ENCODE results near the gene INVS.

Gene INVS

GRCh38 chr9:100170085-100170484, 71.0 kb downstream of the INVS start:
- Histone ChIP-seq H3K4me3 (ENCODE audit: low read depth in 1 of 5, low read length in 5 of 5) (no peak overlapping the region), H3K27ac (ENCODE audit: low read depth, low read length) (no peak overlapping the region), H3K27me3 (ENCODE audit: control insufficient read depth in 5 of 5, insufficient read depth in 4 of 5, low read length in 5 of 5) (no peaks in the 10 kb centered on the region), H3K9ac (ENCODE audit: low read length in 5 of 5) (no peak overlapping the region), H3K36me3 (ENCODE audit: control insufficient read depth in 5 of 5, insufficient read depth in 5 of 5, low read length in 5 of 5) (peaks cover 0 to 4% (median 2%) of the 10 kb centered on the region in 5 donors), H3K9me3 (ENCODE audit: control insufficient read depth in 5 of 5, low read length in 5 of 5) (peaks cover 0 to 3% (median 0%) of the 10 kb centered on the region in 5 donors), H3K4me1 (ENCODE audit: control insufficient read depth in 5 of 5, insufficient read depth in 5 of 5, low read length in 5 of 5) (no peaks in the 10 kb centered on the region)

GRCh38 chr9:100170556-100170955, 71.5 kb downstream of the INVS start:
- Histone ChIP-seq H3K36me3 (ENCODE audit: control insufficient read depth in 5 of 5, insufficient read depth in 5 of 5, low read length in 5 of 5) (peaks cover 0 to 4% (median 2%) of the 10 kb centered on the region in 5 donors), H3K9me3 (ENCODE audit: control insufficient read depth in 5 of 5, low read length in 5 of 5) (peaks cover 0 to 3% (median 0%) of the 10 kb centered on the region in 5 donors), H3K9ac (ENCODE audit: low read length in 5 of 5) (no peak overlapping the region), H3K4me1 (ENCODE audit: control insufficient read depth in 5 of 5, insufficient read depth in 5 of 5, low read length in 5 of 5) (no peaks in the 10 kb centered on the region), H3K4me3 (ENCODE audit: low read depth in 1 of 5, low read length in 5 of 5) (no peak overlapping the region), H3K27me3 (ENCODE audit: control insufficient read depth in 5 of 5, insufficient read depth in 4 of 5, low read length in 5 of 5) (no peaks in the 10 kb centered on the region), H3K27ac (ENCODE audit: low read depth, low read length) (no peak overlapping the region)

- H3K36me3 ChIP-seq (ENCODE audit: control insufficient read depth in 5 of 5, insufficient read depth in 5 of 5, low read length in 5 of 5): no peaks in the 10 kb centered on the region
- H3K4me1 ChIP-seq (ENCODE audit: control insufficient read depth in 5 of 5, insufficient read depth in 5 of 5, low read length in 5 of 5): no peaks in the 10 kb centered on the region
- H3K27me3 ChIP-seq (ENCODE audit: control insufficient read depth in 5 of 5, insufficient read depth in 4 of 5, low read length in 5 of 5): no peaks in the 10 kb centered on the region
- no peak overlapping the region for H3K27ac ChIP-seq (ENCODE audit: low read depth, low read length)
- no peak overlapping the region for H3K4me3 ChIP-seq (ENCODE audit: low read depth in 1 of 5, low read length in 5 of 5)
- peaks cover 10 to 23% (median 17%) of the 10 kb centered on the region in 5 donors for H3K9me3 ChIP-seq (ENCODE audit: control insufficient read depth in 5 of 5, low read length in 5 of 5)
- H3K9ac ChIP-seq (ENCODE audit: low read length in 5 of 5): no peak overlapping the region
Observed at GRCh38 chr9:100186356-100186755, 87.3 kb downstream of the INVS start.

- Histone ChIP-seq H3K9me3 (ENCODE audit: control insufficient read depth in 5 of 5, low read length in 5 of 5) (peaks cover 18 to 30% (median 26%) of the 10 kb centered on the region in 5 donors), H3K27me3 (ENCODE audit: control insufficient read depth in 5 of 5, insufficient read depth in 4 of 5, low read length in 5 of 5) (no peaks in the 10 kb centered on the region), H3K27ac (ENCODE audit: low read depth, low read length) (no peak overlapping the region), H3K4me1 (ENCODE audit: control insufficient read depth in 5 of 5, insufficient read depth in 5 of 5, low read length in 5 of 5) (no peaks in the 10 kb centered on the region), H3K36me3 (ENCODE audit: control insufficient read depth in 5 of 5, insufficient read depth in 5 of 5, low read length in 5 of 5) (peaks cover 0 to 4% (median 2%) of the 10 kb centered on the region in 5 donors), H3K9ac (ENCODE audit: low read length in 5 of 5) (no peak overlapping the region), H3K4me3 (ENCODE audit: low read depth in 1 of 5, low read length in 5 of 5) (no peak overlapping the region)
Observed at GRCh38 chr9:100190339-100190738, 91.3 kb downstream of the INVS start.

GRCh38 chr9:100191264-100191663, 92.2 kb downstream of the INVS start:
- peaks cover 18 to 30% (median 26%) of the 10 kb centered on the region in 5 donors for H3K9me3 ChIP-seq (ENCODE audit: control insufficient read depth in 5 of 5, low read length in 5 of 5)
- no peaks in the 10 kb centered on the region for H3K27me3 ChIP-seq (ENCODE audit: control insufficient read depth in 5 of 5, insufficient read depth in 4 of 5, low read length in 5 of 5)
- H3K4me3 ChIP-seq (ENCODE audit: low read depth in 1 of 5, low read length in 5 of 5): no peak overlapping the region
- H3K36me3 ChIP-seq (ENCODE audit: control insufficient read depth in 5 of 5, insufficient read depth in 5 of 5, low read length in 5 of 5): peaks cover 0 to 4% (median 3%) of the 10 kb centered on the region in 5 donors
- H3K27ac ChIP-seq (ENCODE audit: low read depth, low read length): no peak overlapping the region
- no peaks in the 10 kb centered on the region for H3K4me1 ChIP-seq (ENCODE audit: control insufficient read depth in 5 of 5, insufficient read depth in 5 of 5, low read length in 5 of 5)
- no peak overlapping the region for H3K9ac ChIP-seq (ENCODE audit: low read length in 5 of 5)

- no peaks in the 10 kb centered on the region for H3K27me3 ChIP-seq (ENCODE audit: control insufficient read depth in 5 of 5, insufficient read depth in 4 of 5, low read length in 5 of 5)
- H3K4me1 ChIP-seq (ENCODE audit: control insufficient read depth in 5 of 5, insufficient read depth in 5 of 5, low read length in 5 of 5): no peaks in the 10 kb centered on the region
- H3K27ac ChIP-seq (ENCODE audit: low read depth, low read length): no peak overlapping the region
- H3K4me3 ChIP-seq (ENCODE audit: low read depth in 1 of 5, low read length in 5 of 5): no peak overlapping the region
- no peak overlapping the region for H3K9ac ChIP-seq (ENCODE audit: low read length in 5 of 5)
- H3K36me3 ChIP-seq (ENCODE audit: control insufficient read depth in 5 of 5, insufficient read depth in 5 of 5, low read length in 5 of 5): peaks cover 2 to 7% (median 3%) of the 10 kb centered on the region in 5 donors
- peaks cover 18 to 27% (median 21%) of the 10 kb centered on the region in 5 donors for H3K9me3 ChIP-seq (ENCODE audit: control insufficient read depth in 5 of 5, low read length in 5 of 5)
Observed at GRCh38 chr9:100193078-100193477, 94.0 kb downstream of the INVS start.

GRCh38 chr9:100196215-100196614, 97.2 kb downstream of the INVS start:
- H3K27me3 ChIP-seq (ENCODE audit: control insufficient read depth in 5 of 5, insufficient read depth in 4 of 5, low read length in 5 of 5): no peaks in the 10 kb centered on the region
- H3K4me1 ChIP-seq (ENCODE audit: control insufficient read depth in 5 of 5, insufficient read depth in 5 of 5, low read length in 5 of 5): no peaks in the 10 kb centered on the region
- H3K4me3 ChIP-seq (ENCODE audit: low read depth in 1 of 5, low read length in 5 of 5): no peak overlapping the region
- no peak overlapping the region for H3K9ac ChIP-seq (ENCODE audit: low read length in 5 of 5)
- peaks cover 2 to 7% (median 3%) of the 10 kb centered on the region in 5 donors for H3K36me3 ChIP-seq (ENCODE audit: control insufficient read depth in 5 of 5, insufficient read depth in 5 of 5, low read length in 5 of 5)
- peaks cover 3 to 10% (median 8%) of the 10 kb centered on the region in 5 donors for H3K9me3 ChIP-seq (ENCODE audit: control insufficient read depth in 5 of 5, low read length in 5 of 5)
- no peak overlapping the region for H3K27ac ChIP-seq (ENCODE audit: low read depth, low read length)

GRCh38 chr9:100196828-100197227, 97.8 kb downstream of the INVS start:
- H3K9me3 ChIP-seq (ENCODE audit: control insufficient read depth in 5 of 5, low read length in 5 of 5): peaks cover 0 to 7% (median 4%) of the 10 kb centered on the region in 5 donors
- H3K36me3 ChIP-seq (ENCODE audit: control insufficient read depth in 5 of 5, insufficient read depth in 5 of 5, low read length in 5 of 5): peaks cover 2 to 7% (median 3%) of the 10 kb centered on the region in 5 donors
- H3K27ac ChIP-seq (ENCODE audit: low read depth, low read length): no peak overlapping the region
- H3K4me3 ChIP-seq (ENCODE audit: low read depth in 1 of 5, low read length in 5 of 5): no peak overlapping the region
- no peak overlapping the region for H3K9ac ChIP-seq (ENCODE audit: low read length in 5 of 5)
- no peaks in the 10 kb centered on the region for H3K4me1 ChIP-seq (ENCODE audit: control insufficient read depth in 5 of 5, insufficient read depth in 5 of 5, low read length in 5 of 5)
- no peaks in the 10 kb centered on the region for H3K27me3 ChIP-seq (ENCODE audit: control insufficient read depth in 5 of 5, insufficient read depth in 4 of 5, low read length in 5 of 5)

GRCh38 chr9:100197553-100197952, 98.5 kb downstream of the INVS start:
- Histone ChIP-seq H3K27me3 (ENCODE audit: control insufficient read depth in 5 of 5, insufficient read depth in 4 of 5, low read length in 5 of 5) (no peaks in the 10 kb centered on the region), H3K9me3 (ENCODE audit: control insufficient read depth in 5 of 5, low read length in 5 of 5) (peaks cover 0 to under 1% (median 0%) of the 10 kb centered on the region in 5 donors), H3K4me3 (ENCODE audit: low read depth in 1 of 5, low read length in 5 of 5) (no peak overlapping the region), H3K27ac (ENCODE audit: low read depth, low read length) (no peak overlapping the region), H3K9ac (ENCODE audit: low read length in 5 of 5) (no peak overlapping the region), H3K36me3 (ENCODE audit: control insufficient read depth in 5 of 5, insufficient read depth in 5 of 5, low read length in 5 of 5) (peaks cover 2 to 7% (median 3%) of the 10 kb centered on the region in 5 donors), H3K4me1 (ENCODE audit: control insufficient read depth in 5 of 5, insufficient read depth in 5 of 5, low read length in 5 of 5) (no peaks in the 10 kb centered on the region)

- H3K4me1 ChIP-seq (ENCODE audit: control insufficient read depth in 5 of 5, insufficient read depth in 5 of 5, low read length in 5 of 5): no peaks in the 10 kb centered on the region
- no peak overlapping the region for H3K9ac ChIP-seq (ENCODE audit: low read length in 5 of 5)
- H3K36me3 ChIP-seq (ENCODE audit: control insufficient read depth in 5 of 5, insufficient read depth in 5 of 5, low read length in 5 of 5): peaks cover 0 to 3% (median 0%) of the 10 kb centered on the region in 5 donors
- H3K27me3 ChIP-seq (ENCODE audit: control insufficient read depth in 5 of 5, insufficient read depth in 4 of 5, low read length in 5 of 5): no peaks in the 10 kb centered on the region
- no peaks in the 10 kb centered on the region for H3K9me3 ChIP-seq (ENCODE audit: control insufficient read depth in 5 of 5, low read length in 5 of 5)
- H3K4me3 ChIP-seq (ENCODE audit: low read depth in 1 of 5, low read length in 5 of 5): no peak overlapping the region
- H3K27ac ChIP-seq (ENCODE audit: low read depth, low read length): no peak overlapping the region
Observed at GRCh38 chr9:100202806-100203205, 103.8 kb downstream of the INVS start.
